T47D (cell line): Measurements from ENCODE around the gene NDUFS6.

ENCODE experiments used
- DNase-seq, 2 experiments: peaks; one replicate each; pipeline versions ENCODE4 v3.0.0 to v3.0.0-alpha.2; 2011 to 2012; ENCODE audit warnings: low read depth in 1 of 2, low spot score in 1 of 2
- JUND ChIP-seq: IDR thresholded peaks from 2 replicates; pipeline ENCODE4 v1.6.1; 2012; ENCODE audit warnings: low read depth
- in situ Hi-C: cut with HindIII; loops from 2 replicates; pipeline ENCODE4 v1.10.0; 2016; ENCODE audit warnings: low sequenced_read_pairs, low pct_unique_long_range_greater_than_20kb

NDUFS6 gene

GRCh38 chr5:1844708-1845436 is 43.7 kb downstream of the NDUFS6 start:
- no peak for TF ChIP-seq JUND
- no peak for DNase-seq

DNA sequence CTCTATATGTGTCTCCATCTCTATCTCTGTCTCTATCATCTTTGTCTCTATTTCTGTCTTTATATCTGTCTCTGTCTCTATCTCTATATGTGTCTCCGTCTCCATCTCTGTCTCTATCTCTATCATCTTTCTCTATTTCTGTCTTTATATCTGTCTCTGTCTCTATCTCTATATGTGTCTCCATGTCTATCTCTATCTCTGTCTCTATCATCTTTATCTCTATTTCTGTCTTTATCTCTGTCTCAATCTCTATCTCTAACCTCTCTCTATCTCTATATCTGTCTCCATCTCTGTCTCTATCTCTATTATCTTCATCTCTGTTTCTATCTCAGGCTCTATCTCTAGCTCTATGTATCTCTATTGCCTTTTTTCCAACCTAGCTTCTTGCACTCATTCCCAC is 44.5 kb downstream of the NDUFS6 start:
- no peak for TF ChIP-seq JUND
- DNase-seq, result no peak
- in situ Hi-C loops, result no loop called here

More at GRCh38 chr5:1844708-1845436, 43.7 kb downstream of the NDUFS6 start:
- in situ Hi-C loops, result no loop called here

- no peak for TF ChIP-seq JUND
- in situ Hi-C loops, result no loop called here
- DNase-seq, result no peak
Observed at GRCh38 chr5:1846583-1846982, 45.4 kb downstream of the NDUFS6 start.

DNA sequence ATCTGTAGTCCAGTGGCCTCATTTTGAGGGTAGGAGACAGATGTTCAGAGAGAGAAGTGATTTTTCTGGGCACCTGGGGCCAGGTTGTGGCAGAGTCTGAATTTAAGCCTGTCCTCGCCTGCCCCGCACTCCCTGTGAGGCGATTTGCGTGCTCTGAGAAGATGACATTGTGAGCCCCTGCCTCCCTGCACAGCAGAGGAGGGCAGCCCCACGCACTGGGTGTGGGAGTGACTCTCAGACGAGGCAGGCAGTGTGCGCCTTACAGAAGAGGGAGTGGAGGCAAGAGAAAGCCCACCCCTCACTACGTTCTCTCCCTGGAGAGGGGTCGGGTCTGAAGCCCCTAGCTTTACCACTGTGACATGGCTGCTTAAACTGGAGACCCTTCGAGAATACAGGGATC is 45.8 kb downstream of the NDUFS6 start:
- TF ChIP-seq JUND, result no peak
- no peak for DNase-seq
- in situ Hi-C loops, result no loop called here

- in situ Hi-C loops, result no loop called here
- TF ChIP-seq JUND, result no peak
- no peak for DNase-seq
Observed at GRCh38 chr5:1847611-1848010, 46.4 kb downstream of the NDUFS6 start.

DNA sequence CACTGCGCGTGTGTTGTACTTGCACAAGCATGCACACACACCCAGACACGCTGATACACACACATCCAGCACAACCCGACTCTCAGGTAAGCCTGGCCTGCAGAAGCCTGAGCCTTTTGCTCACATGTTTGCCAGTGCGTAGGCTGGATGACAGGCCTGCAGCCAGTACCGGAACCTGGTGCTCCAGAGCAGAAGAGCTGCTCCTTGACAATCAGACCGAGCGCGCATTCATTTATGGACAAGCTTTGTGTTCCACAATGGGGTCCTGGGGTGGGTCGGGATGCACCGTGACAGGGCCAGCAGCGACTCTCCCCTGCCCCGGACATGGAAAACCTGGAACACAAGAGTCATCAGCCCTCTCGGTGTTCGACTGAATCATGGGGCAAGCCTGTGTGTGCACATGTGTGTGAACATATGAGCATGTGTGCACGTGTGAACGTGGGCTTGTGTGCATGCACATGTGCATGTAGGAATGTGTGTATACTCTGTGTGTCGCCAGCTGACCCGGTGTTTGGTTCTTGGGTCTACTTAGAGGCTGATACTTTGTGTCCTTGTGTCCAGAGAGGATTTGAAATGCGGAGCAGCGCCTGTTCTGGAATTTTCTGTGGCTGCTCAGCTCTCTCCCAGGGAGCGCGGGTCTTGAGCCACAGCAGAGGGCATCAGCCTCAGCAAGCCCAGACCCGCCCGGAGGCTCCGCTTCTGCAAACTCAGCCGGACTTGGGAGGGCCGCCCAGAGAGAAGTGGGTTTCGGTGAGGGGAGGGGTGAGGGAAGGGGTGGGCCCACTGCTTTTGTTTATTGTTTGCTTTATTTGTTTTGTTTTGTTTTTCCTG is 49.3 kb downstream of the NDUFS6 start:
- in situ Hi-C loops, result no loop called here
- DNase-seq, result no peak
- TF ChIP-seq JUND, result no peak

- in situ Hi-C loops, result no loop called here
- no peak for DNase-seq
- TF ChIP-seq JUND, result no peak
Observed at GRCh38 chr5:1851290-1851934, 50.2 kb downstream of the NDUFS6 start.

- TF ChIP-seq JUND, result no peak
- in situ Hi-C loops, result no loop called here
- DNase-seq, result no peak
Observed at GRCh38 chr5:1852324-1852947, 51.2 kb downstream of the NDUFS6 start.

GRCh38 chr5:1853531-1853930 is 52.3 kb downstream of the NDUFS6 start:
- TF ChIP-seq JUND, result no peak
- in situ Hi-C loops, result no loop called here
- DNase-seq, result no peak

- in situ Hi-C loops, result no loop called here
- TF ChIP-seq JUND, result no peak
- DNase-seq, result no peak
Observed at GRCh38 chr5:1855075-1855474, 53.9 kb downstream of the NDUFS6 start.

GRCh38 chr5:1855596-1855995 is 54.4 kb downstream of the NDUFS6 start:
- in situ Hi-C loops, result no loop called here
- no peak for DNase-seq
- no peak for TF ChIP-seq JUND

GRCh38 chr5:1856596-1857255 is 55.5 kb downstream of the NDUFS6 start:
- in situ Hi-C loops, result no loop called here
- no peak for DNase-seq
- no peak for TF ChIP-seq JUND
